ENCODE measurements around the gene TENT5D.
"Not testable (repeated sequence)": the region's sequence is repeated elsewhere in the genome, so short reads cannot be mapped to it uniquely, and the experiment has no call there.

Gene TENT5D

GRCh38 chrX:80431505-80431832, 11.2 kb downstream of the TENT5D start:
- TF ChIP-seq CTCF (IDR thresholded peaks at IDR 0.05; ENCODE audit: insufficient read depth, low read depth, low read length, missing control alignments) = no peak
- no peak for DNase-seq (ENCODE audit: low read depth)
- no peak overlapping the region for H3K4me3 ChIP-seq (ENCODE audit: low read depth, low read length)

GRCh38 chrX:80432441-80432840, 12.2 kb downstream of the TENT5D start:
- no peak for DNase-seq (ENCODE audit: low read depth)
- no peak for TF ChIP-seq CTCF (IDR thresholded peaks at IDR 0.05; ENCODE audit: insufficient read depth, low read depth, low read length, missing control alignments)
- H3K4me3 ChIP-seq (ENCODE audit: low read depth, low read length) = no peak overlapping the region

GRCh38 chrX:80432863-80433262, 12.6 kb downstream of the TENT5D start:
- TF ChIP-seq CTCF (IDR thresholded peaks at IDR 0.05; ENCODE audit: insufficient read depth, low read depth, low read length, missing control alignments) = no peak
- DNase-seq (ENCODE audit: low read depth) = no peak

GRCh38 chrX:80468166-80468565, 47.9 kb downstream of the TENT5D start:
- not testable (repeated sequence) for H3K4me3 ChIP-seq (ENCODE audit: low read depth, low read length); DNase-seq (ENCODE audit: low read depth)

More at GRCh38 chrX:80432863-80433262, 12.6 kb downstream of the TENT5D start:
- no peak overlapping the region for H3K4me3 ChIP-seq (ENCODE audit: low read depth, low read length)

- TF ChIP-seq CTCF (IDR thresholded peaks at IDR 0.05; ENCODE audit: insufficient read depth, low read depth, low read length, missing control alignments) = no peak
- no peak for DNase-seq (ENCODE audit: low read depth)
- no peak overlapping the region for H3K4me3 ChIP-seq (ENCODE audit: low read depth, low read length)
Measured at GRCh38 chrX:80471582-80471981, 51.3 kb downstream of the TENT5D start.

- DNase-seq (ENCODE audit: low read depth) = no peak
- no peak overlapping the region for H3K4me3 ChIP-seq (ENCODE audit: low read depth, low read length)
Measured at GRCh38 chrX:80485543-80485942, 65.3 kb downstream of the TENT5D start.

GRCh38 chrX:80486299-80486698, 66.1 kb downstream of the TENT5D start:
- no peak for TF ChIP-seq CTCF (IDR thresholded peaks at IDR 0.05; ENCODE audit: insufficient read depth, low read depth, low read length, missing control alignments)
- no peak for DNase-seq (ENCODE audit: low read depth)
- H3K4me3 ChIP-seq (ENCODE audit: low read depth, low read length) = no peak overlapping the region

More at GRCh38 chrX:80485543-80485942, 65.3 kb downstream of the TENT5D start:
- TF ChIP-seq CTCF (IDR thresholded peaks at IDR 0.05; ENCODE audit: insufficient read depth, low read depth, low read length, missing control alignments) = no peak
